GM15510 (cell line): ENCODE measurements around the gene OAF.
A peak's percentile ranks its signal among the peaks of the same experiment; 100 is the strongest.

Experiments
- POLR2A ChIP-seq: IDR thresholded peaks from 3 replicates; pipeline ENCODE4 v1.6.1; 2011; ENCODE audit warnings: borderline replicate concordance; ENCODE audit not compliant: insufficient read length; ENCODE audit errors: extremely low read depth

The OAF gene

GRCh38 chr11:120210626-120211521, at the start of gene OAF:
Gene OAF (plus strand): TSS chr11:120211032. CDS start chr11:120211280, 248 bp downstream.
- TF ChIP-seq POLR2A = peak; percentile 44

GRCh38 chr11:120167659-120168058, 43.2 kb upstream of the OAF start:
- no peak for TF ChIP-seq POLR2A

GRCh38 chr11:120168108-120168959, 42.5 kb upstream of the OAF start:
- TF ChIP-seq POLR2A = no peak

GRCh38 chr11:120168960-120169681, 41.7 kb upstream of the OAF start:
- no peak for TF ChIP-seq POLR2A

GRCh38 chr11:120169981-120170698, 40.7 kb upstream of the OAF start:
- TF ChIP-seq POLR2A = no peak

GRCh38 chr11:120170741-120171261, 40.0 kb upstream of the OAF start:
- TF ChIP-seq POLR2A = no peak

GRCh38 chr11:120172054-120172911, 38.5 kb upstream of the OAF start:
- TF ChIP-seq POLR2A = no peak

- TF ChIP-seq POLR2A = no peak
Measured at GRCh38 chr11:120173019-120173705, 37.7 kb upstream of the OAF start.

- no peak for TF ChIP-seq POLR2A
Measured at GRCh38 chr11:120173807-120174206, 37.0 kb upstream of the OAF start.

- no peak for TF ChIP-seq POLR2A
Measured at GRCh38 chr11:120174866-120175265, 36.0 kb upstream of the OAF start.

- TF ChIP-seq POLR2A = no peak
Measured at GRCh38 chr11:120178561-120179056, 32.2 kb upstream of the OAF start.

- no peak for TF ChIP-seq POLR2A
Measured at GRCh38 chr11:120179057-120179672, 31.7 kb upstream of the OAF start.
